NOMO-1 treated with DMSO at 0.1 percent for 48 hours (cell line): ENCODE data around the gene RHOBTB3.
"Not testable (repeated sequence)": the region's sequence is repeated elsewhere in the genome, so short reads cannot be mapped to it uniquely, and the experiment has no call there.

Experiments used
- DNase-seq: peaks from one replicate; lab custom pipeline; 2025; ENCODE audit not compliant: unreplicated experiment; lab: John Stamatoyannopoulos, UW

The RHOBTB3 gene

DNA sequence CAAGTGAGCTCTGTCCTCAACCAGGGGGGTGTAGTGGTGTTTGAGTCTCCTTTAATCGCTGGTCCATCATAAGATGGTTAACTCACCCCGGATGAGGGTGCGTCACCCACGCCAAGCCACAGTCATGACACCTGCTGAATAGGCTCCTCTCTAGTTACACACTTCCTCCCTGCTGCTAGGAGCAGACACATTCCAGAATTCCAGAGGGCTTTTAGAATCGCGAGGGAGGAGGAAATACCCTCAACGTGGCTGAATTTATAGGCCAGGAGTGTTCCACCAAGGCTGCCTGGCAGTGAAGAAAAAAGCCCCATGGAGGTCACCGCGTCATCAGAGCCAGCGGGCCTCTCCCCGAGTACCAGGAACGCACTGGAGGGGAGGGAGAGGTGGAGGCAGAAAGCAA lies 86.3 kb downstream of the RHOBTB3 start:
- no peak for DNase-seq

DNA sequence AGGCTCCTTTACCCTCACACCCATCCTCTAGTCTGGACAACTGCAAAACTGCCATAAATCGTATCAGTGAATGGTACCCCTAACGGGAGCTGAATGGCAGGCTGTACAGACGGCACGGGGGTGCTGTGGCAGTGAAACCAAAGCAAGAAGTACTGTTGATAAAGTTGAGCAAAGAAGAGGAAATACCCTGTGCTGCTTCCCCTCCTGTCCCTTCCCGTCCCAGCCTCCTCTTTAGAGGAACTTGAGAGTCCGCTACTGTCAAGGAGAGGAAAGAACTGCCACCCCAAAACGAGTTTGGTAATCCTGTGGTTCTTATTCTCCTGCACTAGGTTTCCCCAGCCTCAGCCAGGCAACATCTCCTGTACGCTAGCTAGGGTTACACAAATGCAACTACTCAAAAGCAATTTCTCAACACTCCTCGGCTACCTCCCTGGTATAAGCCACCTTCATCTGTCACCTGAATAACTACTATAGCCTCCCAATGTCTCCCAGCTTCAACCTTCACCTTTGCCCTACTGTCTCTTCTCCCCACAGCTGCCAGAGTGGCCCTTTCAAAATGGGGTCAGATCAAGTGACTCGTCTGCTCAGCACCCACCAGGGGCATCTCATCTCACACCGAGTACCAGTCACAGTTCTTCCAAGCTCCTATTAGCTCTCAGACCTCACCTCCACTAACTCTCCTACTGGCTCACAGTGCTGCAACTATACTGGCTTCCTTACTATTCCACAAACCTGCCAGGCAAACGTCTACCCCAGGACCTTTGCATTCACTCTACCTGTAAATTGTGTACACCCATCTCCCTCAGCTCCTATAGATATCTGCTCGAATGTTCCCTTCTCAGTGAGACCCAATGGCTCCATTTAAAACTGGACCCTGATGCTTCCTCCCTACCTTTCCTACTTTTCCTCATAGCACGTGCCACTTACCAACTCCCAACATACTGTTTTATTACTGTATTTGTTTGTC lies 87.3 kb downstream of the RHOBTB3 start:
- DNase-seq: peak; percentile 99

DNA sequence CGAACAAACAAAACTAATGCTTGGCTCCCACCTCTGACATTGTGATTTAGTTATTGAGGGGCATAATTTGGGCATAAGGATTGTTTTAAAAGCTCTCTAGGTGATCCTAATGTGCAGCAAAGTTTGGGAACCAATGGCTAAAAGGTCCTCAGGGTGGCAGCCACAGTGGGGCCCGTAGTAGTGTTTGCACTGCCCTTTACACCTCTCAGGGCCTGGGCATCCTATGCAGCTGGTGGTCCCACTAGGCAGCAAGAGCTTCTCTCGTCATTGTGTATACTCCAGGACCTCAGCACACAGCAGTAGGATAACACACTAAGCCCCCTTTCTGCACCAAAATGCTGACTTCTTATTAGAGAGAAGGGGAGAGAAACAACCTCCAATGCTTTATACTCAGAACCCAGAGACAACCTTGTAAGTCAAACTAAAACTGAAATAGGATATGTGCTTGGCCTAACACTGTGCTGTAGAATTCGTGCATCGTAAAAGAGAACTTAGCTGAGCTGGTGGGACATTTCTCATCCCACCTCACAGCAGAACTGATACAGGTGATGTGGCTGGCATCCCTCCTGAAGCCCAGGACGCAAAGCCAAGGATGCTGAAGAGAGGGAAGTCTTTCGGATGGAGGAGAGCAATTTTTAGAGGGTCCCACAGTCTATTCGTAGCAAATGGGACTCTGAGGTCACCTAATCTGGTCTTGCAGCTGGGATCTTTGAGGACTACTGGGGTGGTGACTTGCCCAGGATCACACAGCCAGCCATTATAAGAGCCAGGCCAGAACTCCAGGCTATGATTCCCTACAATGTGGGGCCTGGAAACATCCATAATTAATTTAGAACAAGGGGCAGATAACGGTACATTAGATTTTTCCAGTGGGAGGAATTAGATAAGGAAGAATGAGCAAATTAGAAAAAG lies 90.2 kb downstream of the RHOBTB3 start:
- no peak for DNase-seq

DNA sequence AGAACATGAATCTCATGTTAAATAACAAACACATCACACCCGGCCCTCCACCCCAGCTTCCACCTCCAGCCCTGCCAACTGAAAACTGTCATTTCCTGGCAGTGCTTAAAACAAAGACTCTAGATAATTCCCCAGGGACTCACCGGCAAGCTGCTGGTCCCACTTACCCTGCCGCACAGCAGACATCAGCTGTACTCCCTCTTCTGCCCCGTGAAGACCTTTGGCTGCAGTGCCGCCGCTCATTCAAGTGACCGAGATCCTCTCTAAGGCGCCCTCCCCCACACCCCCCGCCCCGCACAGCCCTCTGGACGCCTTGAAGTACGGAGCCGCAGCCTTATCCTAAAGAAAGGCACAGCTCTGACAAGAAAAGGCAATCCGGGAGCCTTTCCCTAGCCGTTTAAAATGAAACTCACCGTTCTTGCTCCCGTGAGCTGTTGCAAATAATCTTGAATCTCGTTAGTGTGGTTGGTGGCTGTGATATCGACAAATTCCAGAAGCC lies 91.0 kb downstream of the RHOBTB3 start:
- DNase-seq: peak; percentile 29

DNA sequence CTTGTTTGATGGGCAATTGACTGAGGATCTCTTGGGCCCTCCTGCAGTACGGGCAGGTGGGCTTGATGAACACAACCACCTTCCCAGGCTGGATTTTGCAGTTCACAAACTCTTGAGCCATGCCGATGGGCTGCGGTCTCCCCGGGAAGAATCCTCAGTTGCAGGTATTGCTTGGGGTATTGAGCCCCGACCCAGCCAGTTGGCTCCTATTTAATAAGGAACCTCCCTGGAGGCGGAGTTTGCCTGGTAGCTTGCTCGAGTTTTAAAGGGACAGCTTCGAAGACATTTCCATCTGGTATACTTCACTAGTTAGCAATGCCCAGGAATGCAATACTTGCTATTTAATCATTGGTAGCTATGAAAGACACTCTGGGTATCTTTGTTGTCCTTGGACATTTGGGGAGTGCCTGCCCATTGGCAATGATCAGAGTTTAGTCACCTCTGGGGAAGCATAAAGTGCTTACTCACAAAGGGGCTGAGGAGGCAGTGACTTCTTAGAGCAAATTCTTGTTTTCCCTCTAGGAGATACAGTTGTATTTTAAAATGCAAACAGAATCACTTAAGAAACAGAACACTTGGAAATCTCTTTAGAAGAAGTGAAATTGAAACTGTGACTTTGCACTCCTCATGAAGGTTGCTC lies 91.5 kb downstream of the RHOBTB3 start, which contains the start of gene GLRX:
Gene GLRX (minus strand): TSS at position 185 of the 640 bp plus-strand sequence. CDS start 64 bp downstream, at position 121.
- peak; percentile 67 for DNase-seq

DNA sequence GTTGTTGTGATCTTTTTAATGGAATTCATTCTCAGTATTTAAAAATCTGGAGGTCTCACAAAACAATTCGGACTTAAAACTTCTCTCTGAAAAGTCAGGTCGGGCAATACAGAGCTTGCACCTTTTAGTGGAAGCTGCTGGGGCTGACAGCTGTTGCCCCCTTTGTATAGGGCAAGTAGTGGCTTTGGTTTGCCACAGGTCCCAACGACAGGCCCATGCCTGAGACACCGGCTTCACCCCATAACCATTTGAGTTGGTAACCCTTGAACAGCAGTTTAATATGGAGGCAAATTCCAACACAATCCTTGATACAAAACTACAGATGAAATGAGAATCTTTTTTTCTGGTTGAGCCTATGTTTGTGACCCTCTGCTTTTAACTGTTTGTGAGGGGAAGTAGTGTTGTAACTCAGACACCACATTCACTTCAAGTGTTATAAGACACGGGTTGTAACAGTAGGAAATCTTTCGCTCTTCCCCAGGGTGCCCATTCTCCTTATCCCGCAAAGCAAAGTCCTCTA lies 92.1 kb downstream of the RHOBTB3 start:
- DNase-seq: peak; percentile 51

DNA sequence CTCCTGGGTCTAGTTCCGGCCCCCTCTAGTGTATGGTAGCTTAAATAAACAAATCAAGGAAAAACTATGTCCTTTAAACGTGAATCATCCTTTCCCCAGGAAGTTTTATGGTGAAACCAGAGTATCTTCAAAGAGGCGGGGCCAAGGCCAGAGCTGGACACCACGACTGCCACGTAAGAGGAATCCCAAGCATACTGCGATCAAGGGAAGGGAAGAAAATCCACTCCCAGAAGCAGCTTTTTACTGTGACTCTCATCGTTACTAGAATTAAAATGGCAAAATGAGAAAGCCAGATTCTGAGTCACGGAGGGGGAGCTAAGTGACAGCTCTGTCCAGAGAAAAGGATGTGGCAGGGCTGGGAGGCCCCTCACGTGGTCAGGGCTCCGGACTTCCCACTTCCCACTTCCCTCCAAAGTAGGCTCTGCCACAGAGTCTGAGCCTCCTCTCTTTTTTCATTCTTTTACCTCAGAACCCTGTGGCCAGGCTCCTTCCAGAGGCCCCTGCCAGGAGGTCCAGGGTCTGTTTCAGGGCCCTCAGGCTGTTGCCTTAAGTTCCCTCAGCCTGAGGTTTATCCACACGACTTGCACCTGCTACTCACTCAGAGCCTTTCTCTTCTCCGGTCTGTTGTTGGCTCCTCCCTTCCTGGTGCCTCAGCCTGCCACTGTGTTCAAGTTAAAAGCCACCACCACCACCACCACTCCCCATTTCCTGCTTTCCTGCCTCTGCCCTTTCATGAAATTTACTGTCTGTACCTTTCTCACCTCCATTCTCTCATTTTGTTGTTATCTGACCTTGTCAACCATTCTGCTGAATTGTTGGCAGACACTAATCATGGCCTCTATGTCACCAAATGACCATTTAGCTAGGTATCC lies 92.8 kb downstream of the RHOBTB3 start:
- peak; percentile 79 for DNase-seq

DNA sequence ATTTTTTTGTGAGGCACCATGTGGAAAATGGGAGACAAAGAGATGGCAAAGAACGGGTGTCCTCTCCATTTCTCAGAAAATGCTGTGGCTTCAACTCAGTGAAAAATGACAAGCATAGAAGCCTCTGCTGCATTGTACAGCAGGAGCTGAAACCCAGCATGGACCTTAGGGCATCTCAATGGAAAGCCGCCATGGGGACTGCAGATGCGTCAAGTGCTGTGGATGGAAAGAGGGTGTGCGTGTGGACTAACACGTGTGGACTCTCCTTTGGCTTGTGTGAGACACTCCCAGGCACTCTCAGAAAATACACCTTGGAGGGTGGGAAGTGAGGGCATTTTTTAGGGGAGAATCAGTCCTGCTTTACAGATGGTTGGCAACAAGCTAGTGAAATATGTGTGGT lies 93.6 kb downstream of the RHOBTB3 start:
- DNase-seq: no peak

DNA sequence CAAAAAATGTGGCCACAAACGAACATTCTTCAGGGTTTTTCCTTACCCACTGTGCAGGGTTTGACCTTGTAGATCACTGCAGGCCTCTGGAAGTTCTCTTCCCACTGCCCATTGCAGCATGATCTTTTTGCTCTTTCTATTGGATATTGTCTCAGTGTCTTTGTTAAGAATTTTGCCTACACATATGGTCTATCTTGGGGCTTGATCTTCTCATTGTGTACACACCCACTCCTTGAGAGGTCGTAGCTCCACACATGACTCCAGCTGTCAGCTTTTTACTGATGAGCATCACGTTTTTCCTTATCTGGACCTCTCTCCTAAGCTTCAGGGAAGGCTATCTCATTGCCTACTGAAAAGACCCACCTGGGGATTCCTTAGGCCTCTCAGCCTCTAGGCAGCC lies 94.4 kb downstream of the RHOBTB3 start:
- DNase-seq: no peak

DNA sequence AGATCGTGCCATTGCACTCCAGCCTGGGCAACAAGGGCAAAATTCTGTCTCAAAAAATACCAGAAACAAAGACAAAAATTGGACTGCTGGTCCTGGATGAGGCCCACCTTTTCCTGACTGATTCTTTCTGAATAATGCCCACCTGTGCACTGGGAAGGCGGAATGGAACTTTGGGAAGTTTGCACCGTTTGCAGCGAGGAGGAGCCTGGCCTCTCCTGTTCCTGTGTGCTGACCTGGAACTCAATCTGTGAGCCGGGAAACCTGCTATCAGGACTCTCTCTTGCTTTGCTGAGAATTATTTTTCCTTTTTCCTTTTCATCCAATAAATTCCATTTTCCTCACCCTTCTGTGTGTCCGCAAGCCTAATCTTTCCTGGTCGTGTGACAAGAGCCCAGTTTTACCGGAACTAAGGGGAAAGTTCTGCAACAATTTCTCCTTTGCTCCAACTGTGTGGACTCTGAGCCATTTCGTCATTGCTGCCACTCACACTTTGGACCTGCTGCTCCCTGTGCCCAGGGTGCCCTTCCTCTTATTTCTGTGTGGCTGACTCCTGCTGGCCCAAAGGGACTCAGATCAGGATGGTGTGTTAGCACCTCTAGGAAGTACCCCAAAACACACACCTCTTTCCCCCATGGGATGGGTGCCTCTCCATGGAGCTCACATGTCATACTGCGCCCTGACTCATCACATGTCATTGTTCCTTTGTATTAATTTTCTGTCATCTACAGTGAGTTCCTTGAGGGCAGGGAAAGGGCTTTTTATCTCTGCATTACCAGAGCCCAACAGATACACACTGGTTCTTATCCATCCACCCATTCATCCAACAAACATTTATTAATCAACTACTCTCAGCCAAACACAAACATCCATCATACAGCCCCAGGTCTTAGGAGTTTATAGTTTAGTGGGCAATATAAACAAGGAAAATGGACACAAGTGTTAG lies 96.1 kb downstream of the RHOBTB3 start:
- no peak for DNase-seq

DNA sequence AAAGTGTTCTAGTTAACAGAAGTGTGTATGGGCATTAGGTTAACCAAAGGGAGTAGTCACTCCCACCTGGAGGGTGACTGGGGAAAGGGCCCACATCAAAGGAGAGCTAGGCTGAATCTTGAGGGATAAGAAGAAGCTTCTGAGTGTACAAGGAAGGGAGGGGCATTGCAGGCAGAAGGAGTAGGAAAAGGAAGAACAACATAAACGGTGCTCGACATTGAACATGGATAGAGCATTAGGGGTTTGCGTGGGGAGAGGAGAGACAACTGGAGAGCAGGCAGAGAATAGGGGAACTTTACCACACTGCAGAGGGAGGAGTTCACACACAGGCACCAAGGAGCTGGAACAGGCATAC lies 96.7 kb downstream of the RHOBTB3 start:
- no peak for DNase-seq

DNA sequence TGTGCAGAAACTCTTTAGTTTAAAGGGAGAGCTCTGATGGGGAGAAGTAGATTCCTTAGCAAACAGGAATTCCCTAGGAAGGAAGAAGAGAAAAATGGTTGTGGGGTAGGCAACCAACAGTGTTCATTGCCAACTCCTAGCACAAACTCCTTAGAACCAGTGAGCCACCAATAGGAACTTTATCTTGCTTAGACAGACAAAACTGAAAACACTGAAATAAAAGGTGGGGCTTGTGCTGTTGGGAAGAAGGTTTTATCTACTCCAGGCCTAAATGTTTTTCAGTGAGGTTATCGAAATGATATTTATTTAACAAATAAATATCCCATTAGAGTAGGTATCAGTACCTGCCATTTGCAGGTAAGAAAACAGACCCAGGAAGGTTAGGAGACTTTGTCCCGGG lies 99.1 kb downstream of the RHOBTB3 start:
- DNase-seq: no peak

DNA sequence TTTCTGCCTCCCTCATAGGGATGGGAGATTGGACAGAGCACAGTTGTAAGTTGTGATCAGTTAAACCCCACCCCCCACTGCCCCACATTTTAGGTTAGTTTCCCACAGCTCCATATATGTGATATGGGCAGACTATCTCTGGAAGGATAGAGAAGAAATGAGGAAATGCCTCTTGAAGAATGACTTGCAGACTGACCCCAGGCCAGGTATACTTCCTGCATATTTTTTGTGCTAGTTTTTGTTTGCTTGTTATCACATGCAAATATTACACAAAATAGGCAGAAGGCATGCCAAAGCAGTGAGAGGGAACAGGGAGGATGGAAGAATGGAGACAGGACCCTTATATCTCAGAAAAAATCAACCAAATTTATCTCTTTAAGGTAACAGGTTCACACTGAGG lies 101.5 kb downstream of the RHOBTB3 start:
- DNase-seq: peak; percentile 14

DNA sequence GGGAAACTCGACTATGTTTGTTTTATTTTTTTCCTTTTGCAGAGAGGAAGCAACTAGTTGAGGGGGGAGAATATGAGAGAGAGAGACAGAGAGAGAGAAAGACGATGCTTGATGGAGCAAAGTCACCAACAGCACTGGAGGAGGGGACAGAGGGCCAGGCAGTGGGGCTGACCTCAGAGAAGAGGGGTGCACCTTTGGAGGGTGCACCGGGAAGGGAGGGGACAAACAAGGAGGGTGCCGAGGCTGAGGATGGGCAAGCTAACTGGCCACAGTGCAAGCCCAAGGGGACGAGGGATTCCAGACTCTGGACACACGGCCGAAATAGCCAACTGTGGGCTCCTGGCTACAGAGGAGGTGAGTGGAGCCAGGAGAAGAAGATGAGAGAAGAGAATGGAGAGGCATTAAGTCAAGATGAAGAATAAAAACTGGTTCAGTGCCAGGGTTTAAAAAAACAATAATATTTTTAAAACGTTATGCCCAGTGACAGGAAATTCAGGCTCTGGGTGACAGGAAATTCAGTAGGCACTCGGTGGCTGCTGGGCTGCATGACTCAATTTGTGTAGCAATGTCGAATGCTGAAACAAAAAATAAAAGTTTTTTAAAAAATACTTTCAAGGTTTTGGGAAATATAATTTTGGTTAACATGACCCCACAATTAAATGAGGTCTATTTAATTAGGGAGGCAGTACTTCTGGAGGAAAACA lies 104.7 kb downstream of the RHOBTB3 start:
- peak; percentile 30 for DNase-seq

DNA sequence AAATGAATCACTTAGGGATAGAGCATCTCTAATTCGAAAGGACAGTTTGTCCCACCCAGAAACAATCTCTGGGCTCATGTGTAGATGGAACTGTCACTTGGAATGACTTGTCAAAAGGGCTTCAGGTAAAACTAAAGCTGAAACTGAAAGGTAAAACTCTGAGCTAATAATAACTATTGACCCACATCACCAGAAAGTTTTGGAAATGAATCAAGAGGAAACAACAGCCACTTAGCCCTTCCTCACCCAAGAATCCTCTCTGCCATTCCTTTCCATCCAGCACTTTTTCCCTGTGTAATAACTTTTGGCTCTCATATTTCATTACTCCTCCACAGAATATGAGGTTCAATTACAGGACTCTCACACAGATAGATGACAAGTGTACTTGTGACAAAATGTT lies 105.4 kb downstream of the RHOBTB3 start:
- DNase-seq: no peak

DNA sequence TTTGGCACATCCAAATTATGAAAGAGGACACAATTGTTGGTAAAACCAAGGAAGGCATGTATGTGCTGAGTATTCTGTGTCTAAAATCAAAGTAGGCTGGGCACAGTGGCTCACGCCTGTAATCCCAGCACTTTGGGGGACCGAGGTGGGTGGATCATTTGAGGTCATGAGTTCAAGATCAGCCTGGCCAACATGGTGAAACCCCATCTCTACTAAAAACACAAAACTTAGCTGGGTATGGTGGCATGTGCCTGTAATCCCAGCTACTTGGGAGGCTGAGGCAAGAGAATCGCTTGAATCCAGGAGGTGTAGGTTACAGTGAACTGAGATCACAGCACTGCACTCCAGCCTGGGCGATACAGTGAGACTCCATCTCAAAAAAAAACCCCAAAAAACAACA lies 105.8 kb downstream of the RHOBTB3 start:
- DNase-seq: not testable (repeated sequence)

DNA sequence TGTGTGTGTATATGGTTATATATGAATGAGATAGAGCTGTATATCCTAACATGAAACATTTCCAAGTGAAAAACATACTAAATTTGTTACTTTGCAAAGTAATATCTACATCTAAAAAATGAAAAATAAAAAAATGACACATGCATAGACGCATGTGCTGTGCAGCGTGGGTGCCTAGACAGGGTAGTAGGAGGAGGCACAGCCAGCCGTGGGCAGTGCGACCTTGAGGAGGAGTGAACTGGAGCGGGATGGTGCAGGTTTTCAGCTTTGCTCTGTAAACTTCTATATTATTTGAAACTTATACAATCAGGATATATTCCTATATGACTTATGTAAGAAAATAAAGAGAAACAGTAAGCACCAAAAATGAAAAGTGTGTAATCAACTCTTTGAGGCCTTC lies 106.4 kb downstream of the RHOBTB3 start:
- DNase-seq: no peak

DNA sequence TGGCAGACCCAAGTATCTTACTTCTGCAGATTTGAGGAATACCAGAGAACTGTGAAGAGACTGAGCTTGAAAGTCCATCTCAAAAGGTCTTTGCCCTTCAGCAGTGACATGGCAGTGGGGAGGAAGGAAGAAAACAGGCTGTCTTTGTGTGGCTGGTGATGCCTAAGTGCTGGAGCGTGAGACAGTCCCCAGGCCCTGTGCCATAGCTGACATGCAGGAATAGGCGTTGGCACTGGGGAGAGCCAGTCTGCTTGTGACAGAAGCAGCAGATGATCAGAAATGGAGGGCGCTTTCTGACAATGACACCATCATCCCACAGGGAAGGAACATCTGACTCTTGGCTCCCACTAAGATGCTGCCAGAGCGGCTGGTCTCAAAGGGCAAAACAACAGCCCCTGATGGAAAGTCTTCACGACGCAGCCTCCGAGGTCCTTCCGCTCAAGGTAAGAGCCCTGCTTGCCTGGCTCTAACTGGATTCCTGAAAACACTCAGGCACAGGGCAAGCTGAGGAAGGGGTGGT lies 106.9 kb downstream of the RHOBTB3 start:
- DNase-seq: no peak
